Measurements from ENCODE around the gene SESTD1. TPM values are rescaled to one million over a fixed set of nuclear protein-coding genes. Genes with fewer than 3 reads are reported as not detected.
A peak's percentile ranks its signal among the peaks of the same experiment; 100 is the strongest.
"Not testable (repeated sequence)": the region's sequence is repeated elsewhere in the genome, so short reads cannot be mapped to it uniquely, and the experiment has no call there.

The SESTD1 gene
- total and polyA plus RNA-seq, 2 experiments from 2014 or later = 10.5 to 19.4 TPM

- H3K27me3 ChIP-seq = no peaks in the 10 kb centered on the region
- H3K9me3 ChIP-seq (ENCODE audit: low read depth) = no peaks in the 10 kb centered on the region
- H3K4me1 ChIP-seq (ENCODE audit: low read depth) = no peaks in the 10 kb centered on the region
- H3K4me3 ChIP-seq = no peak overlapping the region
- TF ChIP-seq, protein P1, sequence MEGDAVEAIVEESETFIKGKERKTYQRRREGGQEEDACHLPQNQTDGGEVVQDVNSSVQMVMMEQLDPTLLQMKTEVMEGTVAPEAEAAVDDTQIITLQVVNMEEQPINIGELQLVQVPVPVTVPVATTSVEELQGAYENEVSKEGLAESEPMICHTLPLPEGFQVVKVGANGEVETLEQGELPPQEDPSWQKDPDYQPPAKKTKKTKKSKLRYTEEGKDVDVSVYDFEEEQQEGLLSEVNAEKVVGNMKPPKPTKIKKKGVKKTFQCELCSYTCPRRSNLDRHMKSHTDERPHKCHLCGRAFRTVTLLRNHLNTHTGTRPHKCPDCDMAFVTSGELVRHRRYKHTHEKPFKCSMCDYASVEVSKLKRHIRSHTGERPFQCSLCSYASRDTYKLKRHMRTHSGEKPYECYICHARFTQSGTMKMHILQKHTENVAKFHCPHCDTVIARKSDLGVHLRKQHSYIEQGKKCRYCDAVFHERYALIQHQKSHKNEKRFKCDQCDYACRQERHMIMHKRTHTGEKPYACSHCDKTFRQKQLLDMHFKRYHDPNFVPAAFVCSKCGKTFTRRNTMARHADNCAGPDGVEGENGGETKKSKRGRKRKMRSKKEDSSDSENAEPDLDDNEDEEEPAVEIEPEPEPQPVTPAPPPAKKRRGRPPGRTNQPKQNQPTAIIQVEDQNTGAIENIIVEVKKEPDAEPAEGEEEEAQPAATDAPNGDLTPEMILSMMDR (IDR thresholded peaks at IDR 0.05; ENCODE audit: low read depth, low read length) = no peak
- H3K36me3 ChIP-seq = no peaks in the 10 kb centered on the region
- H3K27ac ChIP-seq = no peak overlapping the region
- no peak for DNase-seq (ENCODE audit: low read depth in 1 of 2, low spot score in 1 of 2)
Observed at GRCh38 chr2:179207047-179207446, 57.6 kb downstream of the SESTD1 start.

DNA sequence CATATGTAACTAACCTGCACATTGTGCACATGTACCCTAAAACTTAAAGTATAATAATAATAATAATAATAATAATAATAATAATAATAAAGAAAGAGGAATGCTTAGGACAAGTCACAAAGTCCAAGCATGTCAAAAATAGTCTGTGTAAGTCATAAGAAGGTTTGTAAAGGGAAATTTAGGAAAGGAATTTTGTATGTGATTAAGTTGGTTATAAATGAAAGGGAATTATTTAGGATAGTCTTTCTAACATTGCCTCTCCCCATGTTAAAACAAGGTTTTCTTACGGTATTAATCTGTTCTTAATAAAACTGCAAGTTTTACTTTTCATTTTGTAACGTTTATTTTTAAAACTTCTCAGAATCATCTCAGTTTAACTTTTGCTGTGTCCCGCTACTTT, 62.8 kb downstream of the SESTD1 start:
- no peaks in the 10 kb centered on the region for H3K9me3 ChIP-seq (ENCODE audit: low read depth)
- no peaks in the 10 kb centered on the region for H3K4me1 ChIP-seq (ENCODE audit: low read depth)
- TF ChIP-seq, protein P1 (IDR thresholded peaks at IDR 0.05; ENCODE audit: low read depth, low read length) = no peak
- H3K27me3 ChIP-seq = no peaks in the 10 kb centered on the region
- no peaks in the 10 kb centered on the region for H3K36me3 ChIP-seq
- peak in 1 of 2 donors; percentile 21 for DNase-seq (ENCODE audit: low read depth in 1 of 2, low spot score in 1 of 2)
- no peak overlapping the region for H3K27ac ChIP-seq
- no peak overlapping the region for H3K4me3 ChIP-seq

- not testable (repeated sequence) for H3K36me3 ChIP-seq; DNase-seq (ENCODE audit: low read depth in 1 of 2, low spot score in 1 of 2); H3K9me3 ChIP-seq (ENCODE audit: low read depth); H3K27ac ChIP-seq; H3K4me1 ChIP-seq (ENCODE audit: low read depth); H3K4me3 ChIP-seq; H3K27me3 ChIP-seq
Observed at GRCh38 chr2:179195926-179196590, 68.6 kb downstream of the SESTD1 start.

DNA sequence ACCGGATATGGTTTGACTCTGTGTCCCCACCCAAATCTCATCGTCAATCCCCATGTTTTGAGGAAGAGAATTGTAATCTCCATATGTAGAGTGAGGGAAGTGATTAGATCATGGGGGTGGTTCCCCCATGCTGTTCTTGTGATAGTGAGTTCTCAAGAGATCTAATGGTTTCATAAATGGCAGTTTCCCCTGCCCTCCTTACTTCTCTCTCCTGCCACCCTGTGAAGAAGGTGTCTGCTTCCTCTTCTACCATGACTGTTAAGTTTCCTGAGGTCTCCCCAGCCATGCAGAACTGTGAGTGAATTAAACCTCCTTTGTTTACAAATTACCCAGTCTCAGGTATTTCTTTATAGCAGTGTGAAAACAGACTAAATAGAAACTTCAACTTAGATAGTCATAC, 69.5 kb downstream of the SESTD1 start:
- Histone ChIP-seq H3K4me1 (ENCODE audit: low read depth) (no peaks in the 10 kb centered on the region), H3K27me3 (no peaks in the 10 kb centered on the region), H3K4me3 (no peak overlapping the region), H3K36me3 (no peaks in the 10 kb centered on the region), H3K9me3 (ENCODE audit: low read depth) (no peaks in the 10 kb centered on the region), H3K27ac (no peak overlapping the region)
- no peak for DNase-seq (ENCODE audit: low read depth in 1 of 2, low spot score in 1 of 2)
- TF ChIP-seq, protein P1 (IDR thresholded peaks at IDR 0.05; ENCODE audit: low read depth, low read length) = no peak

DNA sequence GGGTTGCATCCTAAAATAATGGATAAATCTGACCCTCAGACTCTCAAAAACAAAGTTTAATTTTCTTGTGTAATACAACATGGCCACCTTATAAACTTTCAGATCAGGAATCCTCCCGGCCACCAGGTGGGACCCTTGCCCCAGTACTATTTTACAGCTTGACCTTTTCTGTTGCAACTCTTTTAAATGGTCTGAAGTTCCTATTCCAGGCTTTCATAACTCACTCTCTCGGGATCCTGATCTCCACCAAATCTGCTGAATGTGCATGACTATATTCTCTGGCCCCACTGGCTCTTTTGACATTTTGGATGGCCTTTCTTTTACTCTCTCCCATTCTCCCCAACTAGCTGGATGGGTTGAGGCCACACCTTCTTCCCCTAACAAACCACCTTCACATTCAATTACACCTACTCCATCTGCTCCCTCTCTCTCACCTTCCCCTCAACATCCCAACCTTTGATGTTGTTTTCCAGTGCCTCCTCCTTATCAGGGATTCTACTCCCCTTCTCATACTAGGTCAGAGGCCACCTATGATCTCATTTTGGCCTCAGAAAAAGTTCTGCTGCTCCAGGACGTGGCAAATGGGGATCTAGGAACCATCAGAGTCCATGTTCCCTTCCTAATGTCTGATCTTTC, 70.8 kb downstream of the SESTD1 start:
- Histone ChIP-seq H3K36me3 (no peaks in the 10 kb centered on the region), H3K4me3 (no peak overlapping the region), H3K4me1 (ENCODE audit: low read depth) (no peaks in the 10 kb centered on the region), H3K9me3 (ENCODE audit: low read depth) (no peaks in the 10 kb centered on the region), H3K27me3 (no peaks in the 10 kb centered on the region), H3K27ac (no peak overlapping the region)
- DNase-seq (ENCODE audit: low read depth in 1 of 2, low spot score in 1 of 2) = no peak
- TF ChIP-seq, protein P1 (IDR thresholded peaks at IDR 0.05; ENCODE audit: low read depth, low read length) = no peak

GRCh38 chr2:179191110-179191509, 73.5 kb downstream of the SESTD1 start:
- Histone ChIP-seq H3K9me3 (ENCODE audit: low read depth) (no peaks in the 10 kb centered on the region), H3K4me3 (no peak overlapping the region), H3K27ac (no peak overlapping the region), H3K4me1 (ENCODE audit: low read depth) (no peaks in the 10 kb centered on the region), H3K36me3 (no peaks in the 10 kb centered on the region), H3K27me3 (no peaks in the 10 kb centered on the region)
- no peak for DNase-seq (ENCODE audit: low read depth in 1 of 2, low spot score in 1 of 2)
- TF ChIP-seq, protein P1 (IDR thresholded peaks at IDR 0.05; ENCODE audit: low read depth, low read length) = no peak
